NCI-H1694 (cell line): ENCODE measurements around the gene THSD4.

Experiments used
- DNase-seq: peaks from one replicate; lab custom pipeline; 2025; lab: John Stamatoyannopoulos, UW

Gene THSD4

GRCh38 chr15:71628988-71629770 lies 513.9 kb downstream of the THSD4 start:
- DNase-seq: no peak

DNA sequence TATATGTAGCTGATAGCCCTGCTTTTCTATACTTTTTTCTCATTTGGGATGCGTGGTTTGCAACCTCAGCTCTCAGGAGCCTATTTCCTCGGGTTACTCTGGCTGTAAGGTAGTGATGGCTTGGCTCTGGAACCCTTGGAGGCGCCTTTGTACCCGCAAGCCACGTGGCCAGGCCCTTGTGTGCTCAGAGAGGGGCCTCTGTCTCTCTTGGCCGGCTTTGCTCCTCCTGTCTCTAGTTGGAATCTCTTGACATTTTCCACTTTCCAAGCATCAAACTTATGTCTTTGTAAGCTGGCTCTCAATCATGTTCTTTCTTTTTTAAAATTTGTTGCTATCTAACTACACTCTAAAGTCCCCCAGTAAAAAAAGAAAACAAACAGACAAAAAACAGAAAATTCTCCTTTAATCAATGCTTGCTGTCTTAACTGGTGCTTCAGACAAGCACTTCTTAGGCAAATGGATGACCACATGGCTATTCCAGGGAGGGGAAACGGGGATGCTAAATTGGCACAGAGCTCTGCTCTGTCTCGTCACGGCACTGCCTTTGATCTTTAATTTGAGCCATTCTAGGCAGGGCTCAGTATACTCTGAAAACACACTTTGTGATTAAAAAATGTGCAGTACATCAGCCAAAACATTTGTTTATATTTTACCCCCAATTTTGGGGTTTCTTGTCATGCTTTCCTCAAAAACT lies 514.7 kb downstream of the THSD4 start:
- no peak for DNase-seq

DNA sequence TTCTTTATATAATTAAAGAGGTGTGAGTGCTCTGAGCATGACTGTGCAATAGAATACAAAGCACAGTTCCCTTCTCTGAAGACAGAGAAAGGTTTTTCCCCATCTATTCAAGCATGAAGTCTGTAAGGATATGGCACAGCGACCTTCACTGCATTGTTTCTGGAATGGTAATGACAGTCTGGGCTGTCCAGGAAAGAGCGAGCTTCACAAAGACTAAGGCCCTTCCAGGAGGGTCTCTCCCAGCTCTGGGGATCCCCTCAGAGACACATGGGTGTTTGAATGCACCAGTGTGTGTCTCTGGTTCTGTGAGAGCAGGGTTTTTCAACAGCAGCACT lies 515.2 kb downstream of the THSD4 start:
- no peak for DNase-seq

DNA sequence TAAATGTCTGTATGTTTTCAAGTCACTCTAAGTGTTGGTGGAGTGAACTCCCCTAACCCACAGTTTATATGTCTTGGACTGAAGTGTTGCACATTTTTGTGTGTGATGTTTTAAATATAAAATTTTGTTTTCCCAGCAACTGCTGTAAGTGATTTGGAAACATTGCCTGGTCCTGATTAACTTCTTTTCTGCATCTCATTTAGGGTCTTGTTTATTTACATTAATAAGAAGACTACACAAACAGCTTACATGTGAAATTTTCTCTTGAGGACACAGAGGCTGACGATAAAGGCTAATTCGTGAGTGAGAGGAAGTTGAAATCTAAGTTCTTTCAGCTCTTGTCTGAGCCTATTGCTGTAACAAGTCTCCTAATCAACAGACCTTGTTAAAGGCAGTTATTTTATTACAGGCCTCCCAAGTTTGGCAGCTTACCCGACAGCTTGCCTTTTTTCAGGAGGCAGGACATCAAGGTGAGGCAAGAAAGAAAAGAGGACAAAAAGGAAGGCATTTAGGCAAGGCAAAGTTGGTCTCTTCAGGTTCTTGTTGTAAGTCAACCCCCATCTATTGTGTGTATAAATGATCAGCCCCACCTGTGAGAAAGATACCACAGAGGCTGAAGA lies 517.4 kb downstream of the THSD4 start:
- no peak for DNase-seq

- DNase-seq: no peak
These were observed 519.7 kb downstream of the THSD4 start for GRCh38 chr15:71634820-71635560.

DNA sequence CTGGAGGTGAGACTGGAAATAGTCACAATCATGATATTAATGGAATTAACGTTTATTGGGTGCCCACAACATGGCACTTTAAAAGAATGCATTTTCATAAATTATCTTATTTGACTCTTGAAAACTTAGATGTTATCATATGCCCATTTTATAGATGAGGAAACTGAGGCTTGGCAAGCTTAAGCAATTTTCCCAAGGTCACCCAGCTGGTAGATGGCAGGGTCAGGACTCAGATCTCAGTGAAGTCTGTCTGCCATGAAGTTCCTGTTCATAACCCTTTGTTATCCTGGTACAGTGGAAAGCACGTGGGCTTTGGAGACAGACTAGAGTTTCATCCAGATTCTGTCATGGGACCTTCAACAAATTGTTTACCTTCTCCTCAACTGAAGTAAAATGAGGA lies 520.5 kb downstream of the THSD4 start:
- no peak for DNase-seq

DNA sequence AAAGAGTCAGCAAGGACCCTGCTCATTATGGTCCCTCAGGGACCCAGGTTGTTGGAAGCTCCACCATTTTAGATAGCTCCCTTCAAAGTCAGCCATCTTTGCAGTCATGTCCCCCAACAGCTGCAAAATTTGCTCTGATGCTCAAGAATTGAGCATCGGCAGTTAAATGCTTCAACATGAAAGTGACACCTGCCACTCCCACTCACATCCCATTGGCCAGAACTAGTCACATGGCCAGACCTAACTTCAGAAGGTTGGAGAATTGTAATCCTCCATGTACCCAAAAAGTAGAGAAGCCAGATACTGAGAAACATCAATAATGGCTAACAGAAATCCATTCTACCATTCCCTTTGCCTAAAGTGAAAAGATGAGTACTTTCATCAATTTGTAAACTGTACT lies 523.6 kb downstream of the THSD4 start:
- no peak for DNase-seq

GRCh38 chr15:71639471-71639870 lies 524.2 kb downstream of the THSD4 start:
- no peak for DNase-seq

GRCh38 chr15:71643918-71644317 lies 528.6 kb downstream of the THSD4 start:
- no peak for DNase-seq

- no peak for DNase-seq
These were observed 531.7 kb downstream of the THSD4 start for GRCh38 chr15:71646767-71647486.

- DNase-seq: no peak
These were observed 532.2 kb downstream of the THSD4 start for GRCh38 chr15:71647487-71647808.

GRCh38 chr15:71648095-71648494 lies 532.8 kb downstream of the THSD4 start:
- DNase-seq: no peak

- no peak for DNase-seq
These were observed 534.6 kb downstream of the THSD4 start for GRCh38 chr15:71649894-71650293.

DNA sequence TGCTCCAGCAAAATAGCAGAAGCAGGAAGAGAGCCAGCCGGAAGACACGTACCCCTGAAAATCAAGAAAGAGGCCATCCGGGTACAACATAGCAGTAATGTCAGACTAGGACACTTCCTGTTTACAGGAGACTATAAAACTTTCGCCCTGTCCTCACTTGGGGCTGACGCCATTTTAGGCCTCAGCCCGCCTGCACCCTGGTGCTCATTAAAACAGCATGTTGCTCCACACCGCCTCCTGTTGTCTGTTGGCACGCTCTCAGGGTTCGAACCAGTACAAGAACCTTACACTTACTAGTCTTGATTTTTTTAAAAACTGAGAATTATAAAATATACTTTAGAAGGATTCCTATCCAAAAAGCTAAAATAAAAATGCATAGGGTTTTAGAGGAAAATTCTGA lies 535.3 kb downstream of the THSD4 start:
- no peak for DNase-seq

DNA sequence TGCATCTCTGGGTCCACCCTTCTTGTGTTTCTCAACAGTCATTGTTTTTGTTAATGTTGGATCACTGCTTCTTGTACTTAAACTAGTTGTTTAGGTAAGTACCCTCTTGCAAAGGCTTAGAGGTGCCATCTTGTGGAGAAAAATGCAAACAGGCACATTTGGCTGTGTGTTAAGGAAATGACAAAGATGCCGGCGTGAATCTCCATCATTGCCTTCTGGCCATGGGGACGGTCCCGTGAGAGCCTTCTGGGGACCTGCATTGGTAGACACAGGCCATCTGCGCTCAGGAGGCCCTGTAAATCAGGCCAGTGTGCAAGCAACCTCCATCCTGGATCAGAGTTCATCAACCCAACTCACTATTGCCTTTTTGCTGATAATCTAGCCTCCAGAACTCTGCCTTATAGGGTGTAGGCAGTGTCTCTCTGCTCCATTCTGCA lies 536.5 kb downstream of the THSD4 start:
- DNase-seq: peak; percentile 61

- DNase-seq: no peak
These were observed 538.9 kb downstream of the THSD4 start for GRCh38 chr15:71654042-71654719.

DNA sequence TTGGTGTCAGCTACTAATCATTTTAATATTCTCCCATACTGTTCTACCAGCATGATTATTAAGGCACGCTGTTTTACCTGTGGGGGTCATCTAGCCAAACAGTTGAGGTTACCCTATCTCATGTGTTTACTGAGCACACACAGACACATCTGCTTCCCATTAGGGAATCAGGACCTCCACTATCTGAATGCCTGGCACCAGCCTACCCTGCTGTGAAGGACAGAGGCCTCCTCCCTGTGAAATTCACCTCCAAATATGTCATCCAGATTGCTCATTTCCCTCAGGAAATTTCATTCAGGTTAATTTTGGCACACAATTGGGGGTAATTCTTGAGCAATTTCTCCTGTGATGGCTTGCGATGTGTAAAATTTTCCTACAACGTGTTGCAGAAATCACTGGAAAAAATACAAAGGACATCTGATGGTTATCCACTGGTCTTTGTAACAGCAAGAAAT lies 539.5 kb downstream of the THSD4 start:
- no peak for DNase-seq

GRCh38 chr15:71656425-71656824 lies 541.2 kb downstream of the THSD4 start:
- no peak for DNase-seq

DNA sequence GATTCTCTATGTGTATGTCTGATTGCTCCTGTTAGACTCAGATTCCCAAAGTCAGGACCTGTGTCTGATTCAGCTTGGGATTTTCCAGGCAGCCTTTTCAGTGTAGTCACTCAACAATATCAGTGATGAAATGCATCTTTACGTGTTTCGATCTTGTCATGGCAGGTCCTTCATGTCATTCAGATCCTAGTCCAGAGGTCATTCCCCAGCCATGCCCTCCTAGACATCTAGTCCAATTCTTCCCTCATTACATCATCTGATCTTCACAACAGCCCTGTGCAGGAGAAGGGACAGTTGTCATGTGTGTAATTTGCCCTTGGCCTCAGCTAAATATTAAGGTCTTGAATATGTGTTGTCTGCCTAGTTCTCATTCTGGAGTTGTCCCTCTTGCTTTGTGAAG lies 541.9 kb downstream of the THSD4 start:
- no peak for DNase-seq

GRCh38 chr15:71658036-71658435 lies 542.8 kb downstream of the THSD4 start:
- no peak for DNase-seq
